UCSD-AML1 (cell line): ENCODE measurements around the gene CYSLTR1.
A peak's percentile ranks its signal among the peaks of the same experiment; 100 is the strongest.
"Not testable (repeated sequence)": the region's sequence is repeated elsewhere in the genome, so short reads cannot be mapped to it uniquely, and the experiment has no call there.

Source experiments
- DNase-seq: peaks from one replicate; lab custom pipeline; 2025; ENCODE audit not compliant: unreplicated experiment; lab: John Stamatoyannopoulos, UW

The CYSLTR1 gene

GRCh38 chrX:78327370-78328086 is at the start of gene CYSLTR1:
TSS of gene CYSLTR1 (minus strand) at chrX:78327611. CDS start at chrX:78273746, 53,865 bp downstream.
- DNase-seq = peak; percentile 17

DNA sequence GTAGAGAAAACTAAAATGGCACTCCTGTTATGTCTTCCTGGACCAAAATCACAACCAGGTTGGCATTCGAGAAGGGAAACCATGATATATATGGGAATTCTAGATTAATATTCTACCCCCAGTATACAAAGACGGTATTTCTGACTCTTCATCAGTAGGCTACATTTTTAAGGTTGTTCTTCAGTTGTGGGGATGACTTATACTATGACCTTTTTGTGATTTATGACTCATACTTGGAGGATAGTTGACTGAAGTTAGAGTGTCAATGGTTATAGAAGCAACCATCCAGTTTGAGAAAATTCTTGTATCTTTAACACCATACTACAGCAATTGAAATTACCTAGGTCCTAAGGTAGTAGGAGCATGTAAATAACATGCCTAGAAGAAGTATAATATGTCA is 49.8 kb upstream of the CYSLTR1 start:
- no peak for DNase-seq

DNA sequence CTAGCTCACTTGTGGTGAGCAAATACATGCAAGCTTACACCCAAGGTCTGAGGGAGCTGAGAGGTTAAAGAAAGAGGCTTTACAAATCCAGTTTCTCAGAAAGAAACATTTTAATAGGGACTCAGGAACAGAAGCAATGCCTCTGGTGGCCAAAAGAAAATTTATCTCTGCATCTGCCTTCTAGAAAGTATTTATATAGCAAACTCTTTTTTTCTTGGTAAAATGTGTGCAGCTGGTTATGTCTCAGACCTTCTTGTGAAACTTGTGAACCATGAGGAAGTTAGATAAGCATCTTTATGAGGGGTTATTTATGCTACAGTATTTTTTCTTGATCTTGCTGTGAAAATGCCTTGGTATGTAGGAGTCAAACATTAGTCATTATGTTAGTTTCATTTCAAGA is 48.5 kb upstream of the CYSLTR1 start:
- DNase-seq = no peak

DNA sequence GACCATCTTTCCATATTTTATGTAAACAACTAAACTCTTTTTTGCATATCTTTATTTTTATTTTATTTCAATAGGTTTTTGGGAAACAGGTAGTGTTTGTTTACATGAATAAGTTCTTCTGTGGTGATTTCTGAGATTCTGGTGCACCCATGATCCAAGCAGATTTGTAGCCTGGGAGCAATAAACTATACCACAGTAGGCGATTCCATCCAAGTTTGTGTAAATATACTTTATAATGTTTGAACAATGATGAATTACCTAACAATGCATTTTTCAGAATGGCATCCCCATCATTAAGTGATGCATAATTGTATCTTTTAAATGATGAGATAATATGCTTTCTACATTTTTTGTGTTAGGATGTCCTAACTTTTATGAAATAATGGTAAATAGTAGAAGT is 39.2 kb upstream of the CYSLTR1 start:
- no peak for DNase-seq

GRCh38 chrX:78357342-78358055 is 30.1 kb upstream of the CYSLTR1 start:
- no peak for DNase-seq

DNA sequence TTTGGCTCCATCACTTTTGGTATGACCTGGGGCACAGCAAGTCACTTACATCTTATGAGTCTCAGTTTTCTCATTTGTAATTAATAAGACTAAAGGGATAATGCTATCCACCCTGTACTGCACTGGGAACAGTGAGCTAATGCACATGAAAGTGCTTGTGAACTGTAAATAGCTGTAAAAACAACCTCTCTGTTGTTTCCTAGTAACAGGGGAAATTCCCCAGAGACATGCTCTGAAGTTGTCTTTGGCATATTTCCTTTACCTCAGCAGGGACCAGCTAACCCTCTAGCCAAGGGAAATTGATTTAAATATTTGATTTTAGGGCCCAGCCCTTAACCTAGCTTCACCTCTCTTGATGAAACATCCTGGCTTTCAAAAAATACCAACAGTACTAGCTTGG is 6.1 kb upstream of the CYSLTR1 start:
- no peak for DNase-seq

DNA sequence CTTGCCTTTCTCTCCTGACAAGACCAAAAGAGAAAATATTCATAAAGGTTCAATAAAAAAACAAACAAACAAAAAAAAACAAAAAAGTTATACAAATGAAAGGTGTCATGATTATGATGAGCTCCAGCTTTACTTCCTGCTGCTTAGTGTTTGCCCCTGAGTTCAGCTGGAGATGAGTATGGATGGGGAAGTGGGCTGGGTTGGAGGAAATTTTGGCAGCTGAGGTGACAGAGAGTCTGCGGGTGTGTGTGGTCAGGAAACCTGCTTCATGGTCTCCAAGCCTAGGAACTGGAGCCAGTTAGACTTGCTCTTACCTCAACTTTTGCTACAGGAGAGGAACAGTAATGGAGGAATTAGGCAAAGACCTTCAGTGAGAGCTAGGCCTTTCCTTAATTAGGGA is 4.3 kb upstream of the CYSLTR1 start:
- DNase-seq = peak; percentile 33

- no peak for DNase-seq
Observed at GRCh38 chrX:78330540-78330939, 3.1 kb upstream of the CYSLTR1 start.

DNA sequence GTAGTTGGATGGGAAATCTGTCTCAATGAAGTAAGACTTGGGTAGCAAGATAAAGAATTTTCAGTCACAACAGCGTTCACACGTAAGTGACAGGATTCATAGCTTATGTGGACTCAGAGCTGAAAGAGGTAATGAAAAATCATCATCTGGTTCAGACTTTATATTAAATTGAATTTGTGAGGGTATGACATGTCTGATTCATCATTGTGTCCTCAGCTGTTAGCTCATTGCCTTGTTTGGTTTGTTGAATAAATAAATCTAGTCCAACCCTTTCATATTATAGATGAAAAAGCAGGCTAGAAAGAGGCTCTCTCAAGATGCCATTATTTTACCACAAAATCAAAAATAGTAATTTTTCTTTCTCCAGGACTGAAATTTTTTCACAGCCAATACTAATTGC is 2.7 kb upstream of the CYSLTR1 start:
- DNase-seq = no peak

DNA sequence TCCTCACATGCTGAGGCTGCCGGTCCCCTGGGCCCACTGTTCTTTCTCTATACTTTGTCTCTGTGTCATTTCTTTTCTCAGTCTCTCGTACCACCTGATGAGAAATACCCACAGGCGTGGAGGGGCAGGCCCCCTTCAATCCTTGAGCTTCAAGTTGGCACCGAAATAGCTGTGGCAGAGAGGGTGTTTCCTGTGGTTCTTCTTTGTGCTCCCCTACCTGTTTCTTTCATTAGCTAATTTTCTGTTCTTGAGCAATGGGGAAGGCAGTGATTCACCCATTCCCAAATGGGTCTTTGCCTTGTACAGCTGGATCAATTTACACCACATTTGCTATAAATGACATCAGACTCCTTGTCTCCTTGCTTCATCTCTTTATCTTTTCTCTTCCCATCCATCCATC is 2.1 kb upstream of the CYSLTR1 start:
- DNase-seq = no peak

GRCh38 chrX:78326401-78326800 is 1.0 kb downstream of the CYSLTR1 start:
- DNase-seq = no peak

DNA sequence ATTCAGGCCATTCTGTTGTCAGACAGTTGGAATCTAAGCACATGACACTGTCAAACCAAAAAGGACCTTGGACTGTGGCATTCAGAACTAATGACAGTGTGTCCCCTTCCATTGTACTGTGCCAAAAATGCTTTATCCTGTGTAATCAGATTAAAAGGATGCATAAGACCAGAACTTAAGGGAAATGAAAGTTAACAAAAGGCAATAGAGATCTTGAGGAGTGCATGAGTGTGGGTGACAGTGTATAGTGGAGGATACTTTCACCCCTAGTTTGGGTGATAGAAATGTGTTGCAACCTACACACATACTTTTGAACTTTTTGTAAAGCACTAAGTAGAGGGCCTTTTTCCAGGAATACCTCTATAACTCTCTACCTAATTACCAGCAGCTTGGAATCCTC is 4.5 kb downstream of the CYSLTR1 start:
- DNase-seq = no peak

DNA sequence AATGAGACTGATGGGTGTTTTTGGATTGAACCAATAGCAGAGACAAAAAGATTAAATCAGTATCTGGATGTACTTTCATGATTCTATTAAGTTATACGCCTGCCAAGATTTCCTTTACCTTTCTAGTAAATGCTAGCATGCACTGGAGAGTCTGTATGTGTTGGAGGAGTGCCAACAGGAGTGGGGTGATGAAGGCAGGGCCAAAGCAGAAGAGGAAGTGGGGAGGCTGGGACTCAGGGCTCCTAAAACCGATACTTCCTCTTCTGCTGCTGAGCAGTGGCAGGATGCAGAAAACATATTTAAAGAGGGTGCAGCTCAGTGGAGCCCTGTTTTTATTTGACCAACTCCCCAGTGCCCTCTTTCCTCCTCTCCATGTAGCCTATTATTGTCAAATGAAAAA is 5.6 kb downstream of the CYSLTR1 start:
- DNase-seq = peak; percentile 72

GRCh38 chrX:78316265-78316664 is 11.1 kb downstream of the CYSLTR1 start:
- DNase-seq = no peak

GRCh38 chrX:78315745-78316144 is 11.7 kb downstream of the CYSLTR1 start:
- no peak for DNase-seq

DNA sequence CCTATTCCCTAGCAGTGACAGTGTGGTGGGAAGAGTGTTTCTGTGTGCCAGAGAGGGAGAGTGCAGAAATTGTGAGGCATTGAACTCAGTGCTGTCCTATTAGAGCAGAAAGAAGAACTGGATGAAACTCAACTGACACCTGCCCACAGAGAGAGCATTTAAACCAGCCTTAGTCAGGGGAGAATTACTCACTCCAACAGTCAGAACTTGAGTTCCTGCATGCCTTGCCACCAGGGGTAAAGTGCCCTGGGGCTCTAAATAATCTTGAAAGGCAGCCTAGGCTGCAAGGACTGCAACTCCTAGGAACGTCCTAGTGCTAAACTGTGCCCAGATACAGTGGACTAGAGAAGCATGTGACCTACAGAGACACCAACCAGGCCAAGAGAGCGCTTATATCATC is 12.8 kb downstream of the CYSLTR1 start:
- peak; percentile 8 for DNase-seq

- DNase-seq = no peak
Observed at GRCh38 chrX:78313526-78313925, 13.9 kb downstream of the CYSLTR1 start.

GRCh38 chrX:78307665-78308064 is 19.7 kb downstream of the CYSLTR1 start:
- no peak for DNase-seq

- DNase-seq = no peak
Observed at GRCh38 chrX:78303086-78303485, 24.3 kb downstream of the CYSLTR1 start.

DNA sequence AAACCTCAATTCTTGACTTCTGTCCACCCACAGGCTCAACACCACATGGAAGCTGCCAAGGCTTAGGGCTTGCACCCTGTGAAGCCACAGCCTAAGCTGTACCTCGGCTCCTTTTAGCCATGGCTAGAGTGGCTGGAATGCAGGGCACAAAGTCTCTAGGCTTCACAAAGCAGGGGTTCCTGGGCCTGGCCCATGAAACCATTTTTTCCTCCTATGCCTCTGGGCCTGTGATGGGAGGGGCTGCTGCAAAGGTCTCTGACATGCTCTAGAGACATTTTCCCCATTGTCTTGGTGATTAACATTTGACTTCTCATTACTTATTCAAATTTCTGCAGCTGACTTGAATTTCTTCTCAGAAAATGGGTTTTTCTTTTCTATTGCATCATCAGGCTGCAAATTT is 26.5 kb downstream of the CYSLTR1 start:
- not testable (repeated sequence) for DNase-seq

GRCh38 chrX:78283511-78283910 is 43.9 kb downstream of the CYSLTR1 start:
- no peak for DNase-seq

- no peak for DNase-seq
Observed at GRCh38 chrX:78237127-78237526, 90.3 kb downstream of the CYSLTR1 start.

GRCh38 chrX:78226047-78226446 is 101.4 kb downstream of the CYSLTR1 start:
- DNase-seq = not testable (repeated sequence)
